ENCODE results near the gene RBFOX2. TPM values are rescaled to one million over a fixed set of nuclear protein-coding genes. Genes with fewer than 3 reads are reported as not detected.

Gene RBFOX2
- total RNA-seq, 1 experiment from 2014 or later = 91.1 TPM

DNA sequence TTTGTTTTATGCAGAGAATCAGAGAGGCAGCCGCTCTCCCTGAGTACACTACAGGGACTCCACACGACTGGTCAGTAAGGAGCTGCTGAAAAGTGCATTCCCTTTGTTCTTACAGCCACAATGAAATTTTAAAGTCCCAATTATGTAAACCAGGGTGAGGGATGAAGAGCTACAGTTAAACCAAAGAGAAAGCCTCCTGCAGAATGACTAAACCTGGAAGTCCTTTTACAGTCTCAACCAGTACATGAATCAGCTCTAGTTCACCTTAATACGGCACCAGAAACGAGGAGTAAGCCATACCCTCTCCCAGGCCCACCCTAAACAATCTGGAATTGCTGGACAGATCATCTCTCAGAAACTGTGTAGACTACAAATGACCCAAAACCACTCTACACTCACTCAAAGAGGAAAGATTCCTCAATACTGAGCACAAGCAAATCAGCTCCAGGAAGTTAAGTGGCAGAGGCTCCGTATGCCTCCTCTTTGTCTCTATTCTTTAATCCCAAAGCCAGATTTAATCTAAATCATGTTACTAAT, 113.1 kb downstream of the RBFOX2 start:
- H3K36me3 Mint-ChIP-seq (ENCODE audit: insufficient read depth, unreplicated experiment) = no peaks in the 10 kb centered on the region

DNA sequence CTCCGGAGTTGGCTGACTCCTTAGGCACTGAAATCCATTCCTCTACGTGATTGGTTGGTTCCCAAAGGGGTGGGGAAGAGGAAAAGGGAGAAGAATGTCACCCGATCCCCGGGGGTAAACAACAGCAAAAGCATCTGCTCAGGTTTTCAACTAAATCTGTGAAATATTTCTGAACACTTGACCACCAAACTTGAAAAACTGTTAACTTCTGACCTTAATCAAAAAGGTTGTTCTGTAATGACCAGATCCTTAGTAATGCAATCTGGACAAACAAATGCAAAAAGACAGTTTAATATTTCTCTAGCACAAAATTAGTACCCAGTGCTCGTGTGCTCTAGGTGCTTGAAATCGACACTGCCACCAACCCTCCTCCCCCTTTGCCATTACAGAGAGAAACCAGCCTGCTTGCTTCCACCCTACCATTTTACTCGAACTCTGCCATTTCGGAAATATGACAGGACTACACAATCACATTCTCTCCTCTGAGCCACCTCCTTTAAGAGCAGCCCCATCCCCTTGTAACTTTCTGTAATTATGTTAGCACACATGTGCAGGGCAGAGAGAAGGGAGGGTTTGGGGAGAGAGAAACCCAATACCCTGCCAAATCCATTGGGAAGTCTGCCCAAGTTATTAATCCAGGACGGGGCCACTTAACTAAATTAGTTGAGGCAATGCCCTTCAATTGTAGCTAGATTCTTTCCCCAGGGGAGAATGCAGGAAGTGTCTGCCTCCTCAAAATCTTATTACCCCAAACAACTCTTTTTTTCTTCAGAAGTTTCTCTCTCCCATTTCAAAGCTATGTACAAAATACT, 113.8 kb downstream of the RBFOX2 start:
- Mint-ChIP-seq H3K27ac (ENCODE audit: unreplicated experiment) (peak overlapping the region; percentile 76), H3K4me3 (ENCODE audit: unreplicated experiment) (peak overlapping the region; percentile 87), H3K36me3 (ENCODE audit: insufficient read depth, unreplicated experiment) (no peaks in the 10 kb centered on the region), H3K9me3 (ENCODE audit: unreplicated experiment) (no peaks in the 10 kb centered on the region), H3K27me3 (ENCODE audit: insufficient read depth, unreplicated experiment) (no peaks in the 10 kb centered on the region), H3K4me1 (ENCODE audit: low read depth, unreplicated experiment) (peaks cover 62% of the 10 kb centered on the region)
- TF ChIP-seq, protein P1, sequence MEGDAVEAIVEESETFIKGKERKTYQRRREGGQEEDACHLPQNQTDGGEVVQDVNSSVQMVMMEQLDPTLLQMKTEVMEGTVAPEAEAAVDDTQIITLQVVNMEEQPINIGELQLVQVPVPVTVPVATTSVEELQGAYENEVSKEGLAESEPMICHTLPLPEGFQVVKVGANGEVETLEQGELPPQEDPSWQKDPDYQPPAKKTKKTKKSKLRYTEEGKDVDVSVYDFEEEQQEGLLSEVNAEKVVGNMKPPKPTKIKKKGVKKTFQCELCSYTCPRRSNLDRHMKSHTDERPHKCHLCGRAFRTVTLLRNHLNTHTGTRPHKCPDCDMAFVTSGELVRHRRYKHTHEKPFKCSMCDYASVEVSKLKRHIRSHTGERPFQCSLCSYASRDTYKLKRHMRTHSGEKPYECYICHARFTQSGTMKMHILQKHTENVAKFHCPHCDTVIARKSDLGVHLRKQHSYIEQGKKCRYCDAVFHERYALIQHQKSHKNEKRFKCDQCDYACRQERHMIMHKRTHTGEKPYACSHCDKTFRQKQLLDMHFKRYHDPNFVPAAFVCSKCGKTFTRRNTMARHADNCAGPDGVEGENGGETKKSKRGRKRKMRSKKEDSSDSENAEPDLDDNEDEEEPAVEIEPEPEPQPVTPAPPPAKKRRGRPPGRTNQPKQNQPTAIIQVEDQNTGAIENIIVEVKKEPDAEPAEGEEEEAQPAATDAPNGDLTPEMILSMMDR (IDR thresholded peaks at IDR 0.05; ENCODE audit: insufficient read depth in 1 of 2, low read depth in 1 of 2, low read length in 1 of 2, severe bottlenecking in 1 of 2, unreplicated experiment in 1 of 2) = no peak
- H3K4me3 ChIP-seq (ENCODE audit: low read depth, low read length) = peak overlapping the region; percentile 39
- CTCF ChIA-PET = interaction anchor here (0.7 to 1.2 kb wide), 3 partner anchors 76 to 151 kb away, joined by 3 to 4 read pairs (median 3); no protein-coding TSS in a partner anchor
- peaks cover 37% of the 10 kb centered on the region for H3K4me1 ChIP-seq
- POLR2A ChIA-PET = no interaction called here
- H3K36me3 ChIP-seq (ENCODE audit: control insufficient read depth, insufficient read depth, low read length) = no peaks in the 10 kb centered on the region
- no peaks in the 10 kb centered on the region for H3K27me3 ChIP-seq (replicated peaks; ENCODE audit: control insufficient read depth, insufficient read depth, low read length)
- intact Hi-C loops (cut with micrococcal nuclease; ENCODE audit: unreplicated experiment) = loop anchor here (2.0 kb wide), 2 partner anchors 20 to 74 kb away; no protein-coding TSS in a partner anchor
- no peaks in the 10 kb centered on the region for H3K9me3 ChIP-seq
- TSS peak; percentile 52 for BruUV-seq (replicated peaks)
- peak; percentile 84 to 87 for DNase-seq

More for the DNA sequence above, 113.1 kb downstream of the RBFOX2 start:
- peak overlapping the region; percentile 87 for H3K4me3 Mint-ChIP-seq (ENCODE audit: unreplicated experiment)
- Histone ChIP-seq H3K4me1 (peaks cover 38% of the 10 kb centered on the region), H3K4me3 (ENCODE audit: low read depth, low read length) (peak overlapping the region; percentile 39), H3K36me3 (ENCODE audit: control insufficient read depth, insufficient read depth, low read length) (no peaks in the 10 kb centered on the region), H3K9me3 (no peaks in the 10 kb centered on the region), H3K27me3 (replicated peaks; ENCODE audit: control insufficient read depth, insufficient read depth, low read length) (no peaks in the 10 kb centered on the region)
- intact Hi-C loops (cut with micrococcal nuclease; ENCODE audit: unreplicated experiment) = loop anchor here (2.0 kb wide), 2 partner anchors 21 to 75 kb away; no protein-coding TSS in a partner anchor
- H3K9me3 Mint-ChIP-seq (ENCODE audit: unreplicated experiment) = no peaks in the 10 kb centered on the region
- BruUV-seq (replicated peaks) = no TSS peak
- H3K27ac Mint-ChIP-seq (ENCODE audit: unreplicated experiment) = peak overlapping the region; percentile 76
- ChIA-PET CTCF (interaction anchor here (0.6 to 1.2 kb wide), 3 partner anchors 68 to 150 kb away, joined by 3 to 4 read pairs (median 3); no protein-coding TSS in a partner anchor), POLR2A (interaction anchor here (0.9 kb wide), 1 partner anchor 14 kb away, joined by 3 read pairs; no protein-coding TSS in a partner anchor)
- H3K27me3 Mint-ChIP-seq (ENCODE audit: insufficient read depth, unreplicated experiment) = no peaks in the 10 kb centered on the region
- peaks cover 64% of the 10 kb centered on the region for H3K4me1 Mint-ChIP-seq (ENCODE audit: low read depth, unreplicated experiment)
- DNase-seq = no peak
- TF ChIP-seq, protein P1 (IDR thresholded peaks at IDR 0.05; ENCODE audit: insufficient read depth in 1 of 2, low read depth in 1 of 2, low read length in 1 of 2, severe bottlenecking in 1 of 2, unreplicated experiment in 1 of 2) = no peak

DNA sequence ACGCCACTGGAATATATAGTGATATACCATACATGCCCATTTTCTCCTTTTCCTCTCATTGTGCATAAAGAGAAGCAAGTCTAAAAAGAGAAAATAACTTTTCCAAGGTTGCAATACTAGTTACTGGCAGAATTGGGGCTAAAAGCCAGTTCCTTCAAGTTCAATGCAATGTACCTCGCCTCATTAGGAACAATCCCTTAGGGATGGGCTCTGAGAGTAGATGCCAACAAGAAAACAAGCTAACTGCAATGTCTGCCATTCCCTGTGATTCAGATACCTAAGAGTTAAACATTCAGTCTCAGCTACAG, 114.3 kb downstream of the RBFOX2 start:
- no peak for DNase-seq
- H3K9me3 ChIP-seq = no peaks in the 10 kb centered on the region
- H3K4me3 ChIP-seq (ENCODE audit: low read depth, low read length) = no peak overlapping the region
- Mint-ChIP-seq H3K27ac (ENCODE audit: unreplicated experiment) (peak overlapping the region; percentile 76), H3K9me3 (ENCODE audit: unreplicated experiment) (no peaks in the 10 kb centered on the region), H3K4me1 (ENCODE audit: low read depth, unreplicated experiment) (peaks cover 58% of the 10 kb centered on the region), H3K4me3 (ENCODE audit: unreplicated experiment) (peak overlapping the region; percentile 87), H3K36me3 (ENCODE audit: insufficient read depth, unreplicated experiment) (no peaks in the 10 kb centered on the region), H3K27me3 (ENCODE audit: insufficient read depth, unreplicated experiment) (no peaks in the 10 kb centered on the region)
- ChIA-PET CTCF (interaction anchor here (1.0 kb wide), 1 partner anchor 76 kb away, joined by 3 read pairs; no protein-coding TSS in a partner anchor), POLR2A (no interaction called here)
- TF ChIP-seq, protein P1 (IDR thresholded peaks at IDR 0.05; ENCODE audit: insufficient read depth in 1 of 2, low read depth in 1 of 2, low read length in 1 of 2, severe bottlenecking in 1 of 2, unreplicated experiment in 1 of 2) = no peak
- no peaks in the 10 kb centered on the region for H3K27me3 ChIP-seq (replicated peaks; ENCODE audit: control insufficient read depth, insufficient read depth, low read length)
- H3K4me1 ChIP-seq = peaks cover 37% of the 10 kb centered on the region
- intact Hi-C loops (cut with micrococcal nuclease; ENCODE audit: unreplicated experiment) = loop anchor here (2.0 kb wide), 2 partner anchors 20 to 74 kb away; no protein-coding TSS in a partner anchor
- H3K36me3 ChIP-seq (ENCODE audit: control insufficient read depth, insufficient read depth, low read length) = no peaks in the 10 kb centered on the region
- no TSS peak for BruUV-seq (replicated peaks)

All from Caco-2 (cell line).